GM12892 (cell line): ENCODE data around the gene CT83.

Source experiments
- POLR2A ChIP-seq: IDR thresholded peaks from 2 replicates; pipeline ENCODE4 v1.6.1; 2011; ENCODE audit warnings: low read depth, low read length, control low read depth
- POLR2AphosphoS5 ChIP-seq: IDR thresholded peaks from 2 replicates; pipeline ENCODE4 v1.6.1; 2011; ENCODE audit warnings: low read depth, low read length, control low read depth
- TAF1 ChIP-seq: IDR thresholded peaks from 2 replicates; pipeline ENCODE4 v1.6.1; 2011; ENCODE audit warnings: low read depth, mild to moderate bottlenecking, control low read depth, low read length, borderline replicate concordance

GRCh38 chrX:116435597-116435996 lies 27.2 kb downstream of the CT83 start:
- TF ChIP-seq POLR2A (no peak), TAF1 (no peak), POLR2AphosphoS5 (no peak)
